Activated naive CD8-positive, alpha-beta T cell treated with anti-CD3 and anti-CD28 coated beads, Interleukin-2, amount 50 U/mL, for 24 hours (primary cell): ENCODE data around the gene SEMG1.

ENCODE experiments used
- ATAC-seq: fragments of 150-1000 bp; cut with Tn5 transposase; one replicate; pipeline ENCODE4 v1.10.0; 2021
- DNase-seq: peaks from one replicate; pipeline ENCODE4 v3.0.0; 2021
- H3K27ac Mint-ChIP-seq: one replicate; pipeline ENCODE4 v1.8.0; 2021; ENCODE audit warnings: mild to moderate bottlenecking, mixed read lengths
- H3K27me3 Mint-ChIP-seq: one replicate; pipeline ENCODE4 v1.8.0; 2021; ENCODE audit warnings: mixed read lengths
- H3K36me3 Mint-ChIP-seq: one replicate; pipeline ENCODE4 v1.8.0; 2021; ENCODE audit warnings: low read depth, mixed read lengths
- H3K4me1 Mint-ChIP-seq: one replicate; pipeline ENCODE4 v1.8.0; 2021; ENCODE audit warnings: mixed read lengths
- H3K4me3 Mint-ChIP-seq: one replicate; pipeline ENCODE4 v1.8.0; 2021; ENCODE audit warnings: mild to moderate bottlenecking, moderate library complexity, mixed read lengths
- H3K9me3 Mint-ChIP-seq: one replicate; pipeline ENCODE4 v1.8.0; 2021; ENCODE audit warnings: mixed read lengths

SEMG1 gene

DNA sequence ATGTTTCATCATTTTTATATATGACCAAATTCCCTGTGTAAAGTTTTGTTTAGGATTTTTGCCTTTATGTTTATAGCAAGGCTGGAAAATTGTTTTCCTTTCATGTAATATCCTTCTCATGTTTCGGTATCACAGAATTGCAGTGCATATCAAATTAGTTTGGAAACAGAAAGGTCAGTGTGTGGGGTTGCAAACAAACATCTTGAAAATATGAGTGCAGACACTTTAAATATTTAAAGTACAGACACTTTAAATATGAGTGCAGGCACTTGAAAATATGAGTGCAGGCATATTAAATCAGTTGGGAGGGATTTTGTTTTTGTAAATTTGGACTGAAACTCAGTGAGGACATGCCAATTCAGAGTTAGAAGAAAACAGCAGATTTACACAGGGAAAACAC, 41.0 kb downstream of the SEMG1 start:
- Mint-ChIP-seq H3K27ac (no peak overlapping the region), H3K36me3 (no peaks in the 10 kb centered on the region), H3K9me3 (no peaks in the 10 kb centered on the region), H3K4me3 (no peak overlapping the region), H3K27me3 (peaks cover 69% of the 10 kb centered on the region), H3K4me1 (no peaks in the 10 kb centered on the region)
- ATAC-seq (no peak), DNase-seq (no peak)

DNA sequence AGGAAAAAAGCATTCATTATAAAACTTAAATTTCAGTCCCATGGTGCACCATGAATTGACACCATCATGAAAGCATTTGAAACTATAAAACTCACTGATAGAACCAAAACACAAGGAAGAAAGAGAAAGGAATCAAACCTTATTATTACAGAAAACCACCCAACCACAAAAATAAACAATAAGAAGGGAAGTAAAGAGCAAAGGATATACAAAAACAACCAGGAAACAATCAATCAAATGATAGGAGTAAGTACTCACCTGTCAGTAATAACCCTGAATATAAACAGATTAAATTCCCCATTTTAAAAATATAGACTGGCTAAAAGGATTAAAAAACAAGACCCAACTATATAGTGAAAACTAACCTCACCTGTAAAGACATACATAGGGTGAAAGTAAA, 41.8 kb downstream of the SEMG1 start:
- Mint-ChIP-seq H3K36me3 (no peaks in the 10 kb centered on the region), H3K9me3 (no peaks in the 10 kb centered on the region), H3K4me3 (no peak overlapping the region), H3K27ac (no peak overlapping the region), H3K4me1 (no peaks in the 10 kb centered on the region), H3K27me3 (peaks cover 62% of the 10 kb centered on the region)
- ATAC-seq: no peak
- DNase-seq: no peak

DNA sequence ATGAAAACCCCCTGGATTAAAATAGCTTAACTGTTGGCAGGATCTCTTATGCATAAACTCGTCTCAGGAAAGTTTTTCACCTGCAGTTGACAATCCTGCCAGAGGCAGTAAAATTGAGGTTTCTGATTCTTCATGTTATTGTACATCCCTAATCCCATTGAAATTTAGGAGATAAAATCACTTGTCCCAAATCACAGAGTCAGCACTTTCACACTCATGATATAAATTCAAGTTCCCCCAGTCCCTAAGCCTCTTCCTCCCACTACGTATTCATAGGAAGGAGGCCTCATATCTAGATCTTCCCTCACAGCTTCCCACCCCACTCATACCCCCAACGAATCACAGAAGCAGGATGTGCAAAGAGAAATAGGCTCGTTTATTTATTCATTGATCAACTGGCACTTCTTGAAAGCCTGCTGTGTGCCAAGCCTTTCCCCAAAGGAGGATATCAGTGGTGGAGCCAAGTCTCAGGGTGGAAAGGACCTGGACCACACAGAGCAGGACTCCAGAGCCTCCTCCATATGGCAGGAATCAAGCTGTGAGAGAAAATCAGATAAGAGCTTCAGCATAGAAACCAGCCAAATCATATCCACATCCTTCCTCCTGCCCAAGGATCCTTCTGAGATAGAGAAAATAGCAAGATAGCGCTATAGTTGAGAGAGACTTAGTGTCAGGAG, 45.2 kb downstream of the SEMG1 start:
- Mint-ChIP-seq H3K27me3 (peaks cover 45% of the 10 kb centered on the region), H3K4me3 (no peak overlapping the region)

DNA sequence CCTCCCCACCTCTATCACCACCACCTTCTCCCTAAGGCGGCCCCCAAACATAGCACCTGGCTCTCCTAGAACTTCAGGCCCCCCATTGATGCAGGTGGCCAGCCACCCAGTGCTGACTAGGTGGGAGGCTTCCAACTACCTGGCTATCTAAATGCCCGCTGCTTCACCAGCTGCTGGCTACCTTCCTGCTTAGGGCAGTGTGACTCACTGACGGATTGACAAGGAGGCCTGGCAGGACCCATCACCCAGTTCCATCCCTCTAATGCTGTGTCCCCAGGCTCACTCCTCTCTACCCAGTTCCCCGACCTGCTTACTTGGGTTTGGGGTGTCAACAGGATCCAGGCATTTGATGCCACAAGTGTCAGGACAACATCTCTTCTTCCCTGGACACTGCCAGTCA, 46.4 kb downstream of the SEMG1 start:
- H3K27ac Mint-ChIP-seq: no peak overlapping the region
- no peak overlapping the region for H3K4me3 Mint-ChIP-seq
- H3K36me3 Mint-ChIP-seq: no peaks in the 10 kb centered on the region
- DNase-seq: no peak
- H3K4me1 Mint-ChIP-seq: no peaks in the 10 kb centered on the region
- H3K9me3 Mint-ChIP-seq: no peaks in the 10 kb centered on the region
- ATAC-seq: no peak
- H3K27me3 Mint-ChIP-seq: peaks cover 35% of the 10 kb centered on the region

More for the DNA sequence above, 45.2 kb downstream of the SEMG1 start:
- H3K9me3 Mint-ChIP-seq: no peaks in the 10 kb centered on the region
- no peaks in the 10 kb centered on the region for H3K4me1 Mint-ChIP-seq
- DNase-seq (no peak), ATAC-seq (no peak)
- no peak overlapping the region for H3K27ac Mint-ChIP-seq
- no peaks in the 10 kb centered on the region for H3K36me3 Mint-ChIP-seq

DNA sequence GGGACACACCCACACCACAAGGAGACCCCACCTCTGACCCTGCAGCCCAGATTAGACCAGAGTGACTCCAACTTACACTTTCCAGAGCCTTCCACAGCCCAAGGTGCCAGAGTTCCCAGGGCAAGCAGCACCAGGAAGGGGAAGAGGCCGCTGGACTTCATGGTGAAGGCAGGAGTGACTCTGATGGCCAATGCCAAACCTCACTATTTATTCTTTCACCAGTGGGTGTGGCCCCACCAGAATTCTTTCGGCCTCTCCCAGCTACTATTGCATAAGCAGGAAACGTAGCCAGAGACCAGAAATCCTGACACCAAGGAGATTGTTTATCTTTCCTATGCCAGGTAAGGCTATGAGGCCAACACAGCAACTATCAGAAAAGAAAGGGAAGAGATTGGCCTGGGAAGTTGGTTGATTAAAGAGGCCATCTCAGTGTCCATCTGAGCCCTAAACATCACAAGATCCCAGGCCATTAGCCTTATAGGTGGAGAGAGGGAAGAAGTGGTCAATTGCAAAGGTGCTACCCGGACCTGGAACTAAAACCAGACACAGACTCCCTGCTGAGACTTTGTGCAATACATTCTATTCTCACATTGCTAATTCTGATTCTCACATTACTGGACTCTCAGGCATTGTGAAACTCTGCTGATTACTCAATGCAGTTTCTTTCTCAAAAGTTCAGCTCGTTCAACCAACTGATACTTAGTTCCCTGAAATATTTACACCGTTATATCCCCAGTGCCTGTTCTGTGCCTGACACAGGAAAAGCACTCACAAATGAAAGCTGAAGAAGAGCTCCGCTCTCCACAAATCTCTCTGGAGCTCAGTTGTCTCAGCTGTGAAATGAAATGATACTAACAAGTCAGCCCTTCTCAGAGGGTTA, 47.8 kb downstream of the SEMG1 start, which contains the start of gene SLPI:
Gene SLPI, minus strand, starts transcription at position 182 of the 880 bp plus-strand sequence. Its CDS starts 21 bp downstream, at position 161.
- Mint-ChIP-seq H3K4me3 (no peak within 1 kb of the TSS), H3K9me3 (no peaks in the 10 kb centered on the region), H3K27me3 (peaks cover 30% of the 10 kb centered on the region), H3K4me1 (no peaks in the 10 kb centered on the region), H3K36me3 (no peaks in the 10 kb centered on the region), H3K27ac (no peak within 1 kb of the TSS)
- DNase-seq (no peak), ATAC-seq (no peak)

DNA sequence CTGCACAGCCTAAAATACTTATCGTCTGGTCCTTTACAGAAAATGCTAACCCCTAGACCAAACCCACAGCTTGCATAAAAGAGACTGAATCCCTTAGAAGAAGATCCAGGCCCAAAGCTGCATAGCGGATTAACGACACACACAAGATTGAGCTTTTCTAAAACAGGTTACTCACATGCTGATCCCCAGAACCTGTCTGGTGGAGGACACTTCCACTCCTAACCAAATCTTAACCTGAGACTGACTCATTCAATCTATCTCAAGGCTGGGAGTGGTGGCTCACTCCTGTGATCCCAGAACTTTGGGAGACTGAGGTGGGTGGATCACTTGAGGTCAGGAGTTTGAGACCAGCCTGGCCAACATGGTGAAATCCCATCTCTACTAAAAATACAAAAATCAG, 50.3 kb downstream of the SEMG1 start:
- no peak overlapping the region for H3K27ac Mint-ChIP-seq
- H3K4me1 Mint-ChIP-seq: no peaks in the 10 kb centered on the region
- no peak for DNase-seq
- no peak for ATAC-seq
- no peak overlapping the region for H3K4me3 Mint-ChIP-seq
- peaks cover 22% of the 10 kb centered on the region for H3K27me3 Mint-ChIP-seq
- H3K9me3 Mint-ChIP-seq: no peaks in the 10 kb centered on the region
- H3K36me3 Mint-ChIP-seq: no peaks in the 10 kb centered on the region

DNA sequence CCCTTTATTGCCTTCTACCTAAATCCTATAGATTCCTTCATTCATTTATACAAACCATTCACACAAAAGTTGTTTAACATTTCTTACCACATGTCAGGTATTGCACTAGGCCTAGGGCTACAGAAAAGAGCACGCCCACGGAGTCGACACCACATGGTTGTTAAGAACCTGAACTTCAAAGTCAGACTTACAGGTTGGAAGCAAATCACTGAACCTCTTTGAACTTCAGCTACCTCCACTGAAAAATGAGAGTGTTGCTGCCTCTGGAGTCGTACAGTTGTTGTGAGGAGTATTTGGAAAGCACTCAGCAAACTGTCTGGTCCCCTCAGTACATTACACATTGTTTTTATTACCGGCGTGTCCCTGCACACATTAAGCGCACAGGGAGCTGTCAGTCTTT, 50.9 kb downstream of the SEMG1 start:
- peaks cover 21% of the 10 kb centered on the region for H3K27me3 Mint-ChIP-seq
- H3K4me3 Mint-ChIP-seq: no peak overlapping the region
- DNase-seq (no peak), ATAC-seq (no peak)
- no peaks in the 10 kb centered on the region for H3K9me3 Mint-ChIP-seq
- H3K27ac Mint-ChIP-seq: no peak overlapping the region
- no peaks in the 10 kb centered on the region for H3K36me3 Mint-ChIP-seq
- H3K4me1 Mint-ChIP-seq: no peaks in the 10 kb centered on the region

DNA sequence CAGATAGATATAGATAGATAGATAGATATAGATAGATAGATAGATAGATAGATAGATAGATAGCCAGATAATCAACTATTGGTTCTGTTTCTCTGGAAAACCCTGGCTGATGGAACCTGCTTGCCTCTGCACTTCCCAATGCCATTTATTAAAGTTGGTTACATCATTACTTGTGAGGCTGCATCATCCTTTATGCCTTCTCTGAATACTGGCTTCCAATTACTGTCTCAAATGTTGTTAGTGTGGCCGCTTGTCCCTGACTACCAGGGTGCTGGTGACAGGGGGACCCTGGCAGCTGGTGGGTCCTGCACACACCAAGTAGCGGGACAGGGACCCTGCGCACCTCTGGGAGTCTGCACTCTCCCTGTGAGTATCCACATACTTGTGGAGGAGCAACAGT, 51.4 kb downstream of the SEMG1 start:
- DNase-seq (no peak), ATAC-seq (no peak)
- Mint-ChIP-seq H3K27me3 (peaks cover 23% of the 10 kb centered on the region), H3K27ac (no peak overlapping the region), H3K9me3 (no peaks in the 10 kb centered on the region), H3K4me1 (no peaks in the 10 kb centered on the region), H3K36me3 (no peaks in the 10 kb centered on the region), H3K4me3 (no peak overlapping the region)

DNA sequence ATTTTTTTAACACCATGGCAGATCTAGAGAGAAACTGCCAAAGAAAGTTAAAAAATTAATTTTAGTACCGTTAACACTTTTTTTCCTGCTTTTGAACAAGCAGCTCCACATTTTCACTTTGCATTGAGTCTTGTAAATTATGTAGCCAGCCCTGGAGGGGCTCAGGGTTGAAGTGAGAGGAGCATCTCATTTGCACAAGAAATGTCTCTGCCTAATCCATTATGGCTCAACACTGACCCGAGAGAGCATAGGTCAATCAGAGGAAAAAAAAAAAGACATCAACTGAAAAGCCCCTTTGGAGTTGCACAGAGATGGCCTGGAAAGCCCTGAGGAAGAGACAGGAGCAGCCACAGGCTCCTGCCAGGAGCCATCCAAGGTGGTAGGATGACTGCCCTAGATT, 51.8 kb downstream of the SEMG1 start:
- Mint-ChIP-seq H3K27ac (no peak overlapping the region), H3K27me3 (peaks cover 23% of the 10 kb centered on the region), H3K36me3 (no peaks in the 10 kb centered on the region), H3K4me3 (no peak overlapping the region), H3K4me1 (no peaks in the 10 kb centered on the region), H3K9me3 (no peaks in the 10 kb centered on the region)
- DNase-seq: no peak
- no peak for ATAC-seq
